BE2C (cell line): Measurements from ENCODE around the gene APOE.

ENCODE experiments used
- DNase-seq: peaks from one replicate; pipeline ENCODE4 v3.0.0-alpha.2; 2020
- H3K27me3 ChIP-seq: fragments of 250-450 bp; sonication (Bioruptor Pico); 2 replicates; pipeline ENCODE4 v1.5.1; 2020; ENCODE audit warnings: mild to moderate bottlenecking
- H3K36me3 ChIP-seq: fragments of 250-450 bp; sonication (Bioruptor Pico); 2 replicates; pipeline ENCODE4 v1.5.1; 2020; ENCODE audit warnings: mild to moderate bottlenecking
- H3K4me1 ChIP-seq: fragments of 250-450 bp; sonication (Bioruptor Pico); 2 replicates; pipeline ENCODE4 v1.5.1; 2020
- H3K4me3 ChIP-seq: 2 replicates; pipeline ENCODE4 v1.5.1; 2011; ENCODE audit warnings: low read depth, low read length
- H3K9me3 ChIP-seq: fragments of 250-450 bp; sonication (Bioruptor Pico); 2 replicates; pipeline ENCODE4 v1.5.1; 2020
- TF ChIP-seq, protein P1 (sequence below): IDR thresholded peaks from 2 replicates; pipeline ENCODE4 v1.5.1; 2012; ENCODE audit warnings: mild to moderate bottlenecking, low read depth, low read length

Gene APOE

DNA sequence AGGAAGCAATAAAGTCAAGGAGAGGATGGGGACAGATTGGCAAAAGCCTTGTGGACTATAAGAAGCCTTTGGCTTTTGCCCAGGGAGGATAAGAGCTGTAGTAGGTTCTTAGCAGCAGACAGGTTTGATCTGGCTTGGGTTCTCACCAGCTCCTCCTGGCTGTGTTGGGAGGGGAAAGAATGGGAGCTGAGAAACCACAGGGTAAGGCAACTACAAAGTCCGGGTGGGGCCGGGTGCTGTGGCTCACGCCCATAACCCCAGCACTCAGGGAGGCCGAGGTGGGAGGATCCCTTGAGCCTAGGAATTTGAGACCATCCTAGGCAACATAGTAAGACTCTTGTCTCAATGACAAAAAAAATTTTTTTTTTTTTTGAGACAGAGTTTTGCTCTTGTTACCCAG lies 38.9 kb upstream of the APOE start:
- H3K4me1 ChIP-seq, result no peaks in the 10 kb centered on the region
- H3K9me3 ChIP-seq, result no peaks in the 10 kb centered on the region; the same call in 1 of the 2 replicates
- no peaks in the 10 kb centered on the region for H3K27me3 ChIP-seq
- TF ChIP-seq, protein P1, sequence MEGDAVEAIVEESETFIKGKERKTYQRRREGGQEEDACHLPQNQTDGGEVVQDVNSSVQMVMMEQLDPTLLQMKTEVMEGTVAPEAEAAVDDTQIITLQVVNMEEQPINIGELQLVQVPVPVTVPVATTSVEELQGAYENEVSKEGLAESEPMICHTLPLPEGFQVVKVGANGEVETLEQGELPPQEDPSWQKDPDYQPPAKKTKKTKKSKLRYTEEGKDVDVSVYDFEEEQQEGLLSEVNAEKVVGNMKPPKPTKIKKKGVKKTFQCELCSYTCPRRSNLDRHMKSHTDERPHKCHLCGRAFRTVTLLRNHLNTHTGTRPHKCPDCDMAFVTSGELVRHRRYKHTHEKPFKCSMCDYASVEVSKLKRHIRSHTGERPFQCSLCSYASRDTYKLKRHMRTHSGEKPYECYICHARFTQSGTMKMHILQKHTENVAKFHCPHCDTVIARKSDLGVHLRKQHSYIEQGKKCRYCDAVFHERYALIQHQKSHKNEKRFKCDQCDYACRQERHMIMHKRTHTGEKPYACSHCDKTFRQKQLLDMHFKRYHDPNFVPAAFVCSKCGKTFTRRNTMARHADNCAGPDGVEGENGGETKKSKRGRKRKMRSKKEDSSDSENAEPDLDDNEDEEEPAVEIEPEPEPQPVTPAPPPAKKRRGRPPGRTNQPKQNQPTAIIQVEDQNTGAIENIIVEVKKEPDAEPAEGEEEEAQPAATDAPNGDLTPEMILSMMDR, result no peak
- no peaks in the 10 kb centered on the region; the same call in 1 of the 2 replicates for H3K36me3 ChIP-seq
- DNase-seq, result no peak
- no peak overlapping the region for H3K4me3 ChIP-seq

DNA sequence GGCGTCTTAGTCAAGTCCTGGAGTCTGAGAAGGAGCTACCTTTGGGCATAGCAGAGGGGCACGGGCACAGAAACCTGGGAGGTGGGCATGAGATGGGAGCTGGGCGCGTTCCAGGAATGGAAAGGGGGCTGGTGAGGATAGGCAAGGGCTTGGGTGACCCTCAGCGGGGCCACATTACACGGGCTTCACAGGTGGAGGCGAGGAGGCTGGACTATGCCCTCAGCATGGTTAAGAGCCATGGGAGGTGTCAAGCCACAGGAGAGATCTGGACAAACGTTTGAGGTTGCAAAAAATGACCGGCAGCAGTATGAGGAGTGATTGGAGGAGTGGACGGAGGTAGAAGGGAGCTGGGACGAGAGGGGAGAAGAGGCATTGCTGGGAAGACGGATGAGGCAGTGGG lies 38.0 kb upstream of the APOE start:
- Histone ChIP-seq H3K27me3 (no peaks in the 10 kb centered on the region), H3K9me3 (no peaks in the 10 kb centered on the region), H3K36me3 (no peaks in the 10 kb centered on the region; the same call in 1 of the 2 replicates), H3K4me3 (no peak overlapping the region), H3K4me1 (no peaks in the 10 kb centered on the region)
- no peak for DNase-seq
- TF ChIP-seq, protein P1, result no peak

DNA sequence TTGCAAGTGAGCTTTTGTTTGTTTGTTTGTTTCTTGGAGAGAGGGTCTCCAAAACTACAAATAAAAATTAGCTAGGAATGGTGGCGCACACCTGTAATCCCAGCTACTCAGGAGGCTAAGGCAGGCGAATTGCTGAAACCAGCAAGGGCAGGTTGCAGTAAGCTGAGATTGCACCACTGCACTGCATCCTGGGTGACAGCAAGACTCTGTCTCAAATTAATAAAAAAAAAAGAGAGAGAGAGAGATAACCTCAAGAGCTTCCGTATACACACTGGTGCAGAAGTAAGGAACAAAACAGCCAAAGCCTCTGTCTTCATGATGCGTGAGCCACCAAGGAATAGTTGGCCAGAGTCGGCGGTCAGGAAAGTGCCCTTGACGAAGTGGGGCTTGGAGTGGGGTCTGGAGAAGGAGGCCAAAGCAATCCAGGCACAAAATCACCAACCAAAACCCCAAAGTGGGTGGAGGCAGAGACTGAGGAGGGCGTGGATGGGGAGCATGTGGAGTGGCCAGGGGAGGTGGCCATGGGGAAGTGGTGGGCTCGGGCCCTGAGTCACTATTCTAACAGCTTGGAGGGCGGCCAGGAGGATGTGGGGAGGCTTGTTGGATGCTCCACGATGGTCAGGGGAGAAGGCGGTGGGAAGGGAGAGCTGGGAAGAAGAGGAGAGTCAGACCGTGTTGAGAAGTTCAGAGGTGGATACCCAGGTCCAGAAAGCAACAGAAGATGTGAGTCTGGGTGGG lies 35.7 kb upstream of the APOE start:
- H3K36me3 ChIP-seq, result no peaks in the 10 kb centered on the region; the same call in 1 of the 2 replicates
- no peaks in the 10 kb centered on the region for H3K4me1 ChIP-seq
- H3K27me3 ChIP-seq, result no peaks in the 10 kb centered on the region
- no peak for DNase-seq
- TF ChIP-seq, protein P1, result no peak
- H3K9me3 ChIP-seq, result no peaks in the 10 kb centered on the region
- no peak overlapping the region for H3K4me3 ChIP-seq

DNA sequence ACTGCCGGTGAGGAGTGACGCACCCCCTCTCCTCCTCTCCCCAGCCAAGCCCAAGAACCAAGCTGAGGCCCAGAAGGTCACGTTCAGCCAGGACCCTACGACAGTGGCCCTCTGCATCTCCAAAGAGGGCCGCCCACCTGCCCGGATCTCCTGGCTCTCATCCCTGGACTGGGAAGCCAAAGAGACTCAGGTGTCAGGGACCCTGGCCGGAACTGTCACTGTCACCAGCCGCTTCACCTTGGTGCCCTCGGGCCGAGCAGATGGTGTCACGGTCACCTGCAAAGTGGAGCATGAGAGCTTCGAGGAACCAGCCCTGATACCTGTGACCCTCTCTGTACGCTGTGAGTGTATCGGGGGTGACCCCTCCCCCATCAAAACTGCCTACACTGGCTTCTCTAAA lies 33.8 kb upstream of the APOE start:
- H3K27me3 ChIP-seq, result no peaks in the 10 kb centered on the region
- no peak overlapping the region for H3K4me3 ChIP-seq
- no peaks in the 10 kb centered on the region for H3K36me3 ChIP-seq
- DNase-seq, result no peak
- TF ChIP-seq, protein P1, result no peak
- H3K4me1 ChIP-seq, result no peaks in the 10 kb centered on the region
- no peaks in the 10 kb centered on the region for H3K9me3 ChIP-seq

DNA sequence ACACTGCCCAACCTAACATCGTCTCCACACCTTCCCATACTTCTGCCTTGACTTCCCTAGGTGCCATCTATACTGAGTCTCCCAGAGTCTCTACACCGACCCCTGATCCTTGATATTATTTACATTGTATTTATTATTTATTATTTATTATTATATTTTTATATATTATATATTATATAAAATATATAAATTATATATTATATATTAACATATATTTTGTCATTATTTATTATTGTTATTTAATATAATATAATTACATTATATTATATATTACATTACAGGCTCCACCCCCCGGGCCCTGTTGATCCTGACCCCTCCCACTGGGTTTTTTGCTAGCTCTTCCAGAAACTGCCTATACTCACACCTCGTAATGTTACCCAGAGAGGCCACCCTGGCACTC lies 32.9 kb upstream of the APOE start:
- TF ChIP-seq, protein P1, result no peak
- DNase-seq, result no peak
- H3K9me3 ChIP-seq, result no peaks in the 10 kb centered on the region
- H3K4me1 ChIP-seq, result 0 out of 2 replicates have a peak, but pooled peaks cover 4% of the 10 kb centered on the region
- H3K4me3 ChIP-seq, result no peak overlapping the region
- H3K27me3 ChIP-seq, result no peaks in the 10 kb centered on the region
- H3K36me3 ChIP-seq, result no peaks in the 10 kb centered on the region

DNA sequence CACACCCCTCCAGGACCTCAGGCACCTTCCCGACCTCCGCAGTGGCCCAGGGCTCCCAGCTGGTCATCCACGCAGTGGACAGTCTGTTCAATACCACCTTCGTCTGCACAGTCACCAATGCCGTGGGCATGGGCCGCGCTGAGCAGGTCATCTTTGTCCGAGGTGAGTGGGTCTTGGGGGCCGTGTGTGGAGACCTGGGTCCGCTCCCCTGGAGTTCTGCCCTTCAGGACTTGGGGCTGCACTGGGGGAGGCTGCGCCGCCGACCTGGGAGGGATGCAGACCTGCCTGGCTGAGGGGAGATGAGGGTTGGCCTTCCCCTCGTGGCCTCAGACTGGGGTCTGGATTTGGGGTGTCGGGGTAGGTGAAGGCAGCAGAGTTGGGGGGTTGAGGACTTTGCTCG lies 31.3 kb upstream of the APOE start:
- no peak for DNase-seq
- Histone ChIP-seq H3K4me1 (0 out of 2 replicates have a peak, but pooled peaks cover 4% of the 10 kb centered on the region), H3K9me3 (no peaks in the 10 kb centered on the region), H3K36me3 (no peaks in the 10 kb centered on the region), H3K4me3 (no peak overlapping the region), H3K27me3 (no peaks in the 10 kb centered on the region)
- TF ChIP-seq, protein P1, result no peak
